ENCODE results near the gene ZNF597. TPM values are rescaled to one million over a fixed set of nuclear protein-coding genes. Genes with fewer than 3 reads are reported as not detected.

The ZNF597 gene
- total RNA-seq, 1 experiment from 2014 or later = 2.2 TPM

- Mint-ChIP-seq H3K27ac (no peak overlapping the region), H3K4me1 (peaks cover 8% of the 10 kb centered on the region), H3K9me3 (no peaks in the 10 kb centered on the region), H3K4me3 (no peak overlapping the region), H3K36me3 (peaks cover 29% of the 10 kb centered on the region), H3K27me3 (ENCODE audit: low read depth) (no peaks in the 10 kb centered on the region)
- ChIA-PET CTCF (interaction anchor here (0.6 to 1.5 kb wide), 8 partner anchors 15 to 295 kb away, joined by 3 to 6 read pairs (median 3); partner anchors contain the start of genes CLUAP1, NAA60 and ZNF597), POLR2A (no interaction called here)
- peak; percentile 62 for ATAC-seq
- DNase-seq (ENCODE audit: low spot score) = peak; percentile 45
- TF ChIP-seq TCF7 (CRISPR knock-in tag; IDR thresholded peaks at IDR 0.05; ENCODE audit: low read depth) = no peak
- TF ChIP-seq, protein P1, sequence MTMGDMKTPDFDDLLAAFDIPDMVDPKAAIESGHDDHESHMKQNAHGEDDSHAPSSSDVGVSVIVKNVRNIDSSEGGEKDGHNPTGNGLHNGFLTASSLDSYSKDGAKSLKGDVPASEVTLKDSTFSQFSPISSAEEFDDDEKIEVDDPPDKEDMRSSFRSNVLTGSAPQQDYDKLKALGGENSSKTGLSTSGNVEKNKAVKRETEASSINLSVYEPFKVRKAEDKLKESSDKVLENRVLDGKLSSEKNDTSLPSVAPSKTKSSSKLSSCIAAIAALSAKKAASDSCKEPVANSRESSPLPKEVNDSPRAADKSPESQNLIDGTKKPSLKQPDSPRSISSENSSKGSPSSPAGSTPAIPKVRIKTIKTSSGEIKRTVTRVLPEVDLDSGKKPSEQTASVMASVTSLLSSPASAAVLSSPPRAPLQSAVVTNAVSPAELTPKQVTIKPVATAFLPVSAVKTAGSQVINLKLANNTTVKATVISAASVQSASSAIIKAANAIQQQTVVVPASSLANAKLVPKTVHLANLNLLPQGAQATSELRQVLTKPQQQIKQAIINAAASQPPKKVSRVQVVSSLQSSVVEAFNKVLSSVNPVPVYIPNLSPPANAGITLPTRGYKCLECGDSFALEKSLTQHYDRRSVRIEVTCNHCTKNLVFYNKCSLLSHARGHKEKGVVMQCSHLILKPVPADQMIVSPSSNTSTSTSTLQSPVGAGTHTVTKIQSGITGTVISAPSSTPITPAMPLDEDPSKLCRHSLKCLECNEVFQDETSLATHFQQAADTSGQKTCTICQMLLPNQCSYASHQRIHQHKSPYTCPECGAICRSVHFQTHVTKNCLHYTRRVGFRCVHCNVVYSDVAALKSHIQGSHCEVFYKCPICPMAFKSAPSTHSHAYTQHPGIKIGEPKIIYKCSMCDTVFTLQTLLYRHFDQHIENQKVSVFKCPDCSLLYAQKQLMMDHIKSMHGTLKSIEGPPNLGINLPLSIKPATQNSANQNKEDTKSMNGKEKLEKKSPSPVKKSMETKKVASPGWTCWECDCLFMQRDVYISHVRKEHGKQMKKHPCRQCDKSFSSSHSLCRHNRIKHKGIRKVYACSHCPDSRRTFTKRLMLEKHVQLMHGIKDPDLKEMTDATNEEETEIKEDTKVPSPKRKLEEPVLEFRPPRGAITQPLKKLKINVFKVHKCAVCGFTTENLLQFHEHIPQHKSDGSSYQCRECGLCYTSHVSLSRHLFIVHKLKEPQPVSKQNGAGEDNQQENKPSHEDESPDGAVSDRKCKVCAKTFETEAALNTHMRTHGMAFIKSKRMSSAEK (CRISPR knock-in tag; IDR thresholded peaks at IDR 0.05; ENCODE audit: borderline replicate concordance) = no peak
- TF ChIP-seq, protein P2, sequence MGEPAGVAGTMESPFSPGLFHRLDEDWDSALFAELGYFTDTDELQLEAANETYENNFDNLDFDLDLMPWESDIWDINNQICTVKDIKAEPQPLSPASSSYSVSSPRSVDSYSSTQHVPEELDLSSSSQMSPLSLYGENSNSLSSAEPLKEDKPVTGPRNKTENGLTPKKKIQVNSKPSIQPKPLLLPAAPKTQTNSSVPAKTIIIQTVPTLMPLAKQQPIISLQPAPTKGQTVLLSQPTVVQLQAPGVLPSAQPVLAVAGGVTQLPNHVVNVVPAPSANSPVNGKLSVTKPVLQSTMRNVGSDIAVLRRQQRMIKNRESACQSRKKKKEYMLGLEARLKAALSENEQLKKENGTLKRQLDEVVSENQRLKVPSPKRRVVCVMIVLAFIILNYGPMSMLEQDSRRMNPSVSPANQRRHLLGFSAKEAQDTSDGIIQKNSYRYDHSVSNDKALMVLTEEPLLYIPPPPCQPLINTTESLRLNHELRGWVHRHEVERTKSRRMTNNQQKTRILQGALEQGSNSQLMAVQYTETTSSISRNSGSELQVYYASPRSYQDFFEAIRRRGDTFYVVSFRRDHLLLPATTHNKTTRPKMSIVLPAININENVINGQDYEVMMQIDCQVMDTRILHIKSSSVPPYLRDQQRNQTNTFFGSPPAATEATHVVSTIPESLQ (CRISPR knock-in tag; IDR thresholded peaks at IDR 0.05) = no peak
- TF ChIP-seq, protein P3, sequence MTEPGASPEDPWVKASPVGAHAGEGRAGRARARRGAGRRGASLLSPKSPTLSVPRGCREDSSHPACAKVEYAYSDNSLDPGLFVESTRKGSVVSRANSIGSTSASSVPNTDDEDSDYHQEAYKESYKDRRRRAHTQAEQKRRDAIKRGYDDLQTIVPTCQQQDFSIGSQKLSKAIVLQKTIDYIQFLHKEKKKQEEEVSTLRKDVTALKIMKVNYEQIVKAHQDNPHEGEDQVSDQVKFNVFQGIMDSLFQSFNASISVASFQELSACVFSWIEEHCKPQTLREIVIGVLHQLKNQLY (CRISPR knock-in tag; IDR thresholded peaks at IDR 0.05) = no peak
- TF ChIP-seq NR3C1 (CRISPR knock-in tag; conservative IDR thresholded peaks at IDR 0.05; ENCODE audit: low read depth) = no peak
- no peak for TF ChIP-seq STAT6 (CRISPR knock-in tag; conservative IDR thresholded peaks at IDR 0.05; ENCODE audit: low read depth)
- TF ChIP-seq NR1H2 (CRISPR knock-in tag; IDR thresholded peaks at IDR 0.05) = no peak
- no peak for TF ChIP-seq SMAD4 (CRISPR knock-in tag; IDR thresholded peaks at IDR 0.05)
- TF ChIP-seq RORB (CRISPR knock-in tag; IDR thresholded peaks at IDR 0.05) = no peak
- no peak for TF ChIP-seq NFYB (CRISPR knock-in tag; conservative IDR thresholded peaks at IDR 0.05; ENCODE audit: low read depth)
- TF ChIP-seq, protein P4, sequence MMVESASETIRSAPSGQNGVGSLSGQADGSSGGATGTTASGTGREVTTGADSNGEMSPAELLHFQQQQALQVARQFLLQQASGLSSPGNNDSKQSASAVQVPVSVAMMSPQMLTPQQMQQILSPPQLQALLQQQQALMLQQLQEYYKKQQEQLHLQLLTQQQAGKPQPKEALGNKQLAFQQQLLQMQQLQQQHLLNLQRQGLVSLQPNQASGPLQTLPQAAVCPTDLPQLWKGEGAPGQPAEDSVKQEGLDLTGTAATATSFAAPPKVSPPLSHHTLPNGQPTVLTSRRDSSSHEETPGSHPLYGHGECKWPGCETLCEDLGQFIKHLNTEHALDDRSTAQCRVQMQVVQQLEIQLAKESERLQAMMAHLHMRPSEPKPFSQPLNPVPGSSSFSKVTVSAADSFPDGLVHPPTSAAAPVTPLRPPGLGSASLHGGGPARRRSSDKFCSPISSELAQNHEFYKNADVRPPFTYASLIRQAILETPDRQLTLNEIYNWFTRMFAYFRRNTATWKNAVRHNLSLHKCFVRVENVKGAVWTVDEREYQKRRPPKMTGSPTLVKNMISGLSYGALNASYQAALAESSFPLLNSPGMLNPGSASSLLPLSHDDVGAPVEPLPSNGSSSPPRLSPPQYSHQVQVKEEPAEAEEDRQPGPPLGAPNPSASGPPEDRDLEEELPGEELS (CRISPR knock-in tag; IDR thresholded peaks at IDR 0.05) = no peak
- no peak for TF ChIP-seq SOX15 (CRISPR knock-in tag; IDR thresholded peaks at IDR 0.05)
- no peak for TF ChIP-seq EMX1 (CRISPR knock-in tag; IDR thresholded peaks at IDR 0.05)
- no peak for TF ChIP-seq TP53 (CRISPR knock-in tag; IDR thresholded peaks at IDR 0.05)
- no peak for TF ChIP-seq ZNF416 (CRISPR knock-in tag; IDR thresholded peaks at IDR 0.05)
- TF ChIP-seq, protein P5, sequence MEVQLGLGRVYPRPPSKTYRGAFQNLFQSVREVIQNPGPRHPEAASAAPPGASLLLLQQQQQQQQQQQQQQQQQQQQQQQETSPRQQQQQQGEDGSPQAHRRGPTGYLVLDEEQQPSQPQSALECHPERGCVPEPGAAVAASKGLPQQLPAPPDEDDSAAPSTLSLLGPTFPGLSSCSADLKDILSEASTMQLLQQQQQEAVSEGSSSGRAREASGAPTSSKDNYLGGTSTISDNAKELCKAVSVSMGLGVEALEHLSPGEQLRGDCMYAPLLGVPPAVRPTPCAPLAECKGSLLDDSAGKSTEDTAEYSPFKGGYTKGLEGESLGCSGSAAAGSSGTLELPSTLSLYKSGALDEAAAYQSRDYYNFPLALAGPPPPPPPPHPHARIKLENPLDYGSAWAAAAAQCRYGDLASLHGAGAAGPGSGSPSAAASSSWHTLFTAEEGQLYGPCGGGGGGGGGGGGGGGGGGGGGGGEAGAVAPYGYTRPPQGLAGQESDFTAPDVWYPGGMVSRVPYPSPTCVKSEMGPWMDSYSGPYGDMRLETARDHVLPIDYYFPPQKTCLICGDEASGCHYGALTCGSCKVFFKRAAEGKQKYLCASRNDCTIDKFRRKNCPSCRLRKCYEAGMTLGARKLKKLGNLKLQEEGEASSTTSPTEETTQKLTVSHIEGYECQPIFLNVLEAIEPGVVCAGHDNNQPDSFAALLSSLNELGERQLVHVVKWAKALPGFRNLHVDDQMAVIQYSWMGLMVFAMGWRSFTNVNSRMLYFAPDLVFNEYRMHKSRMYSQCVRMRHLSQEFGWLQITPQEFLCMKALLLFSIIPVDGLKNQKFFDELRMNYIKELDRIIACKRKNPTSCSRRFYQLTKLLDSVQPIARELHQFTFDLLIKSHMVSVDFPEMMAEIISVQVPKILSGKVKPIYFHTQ (CRISPR knock-in tag; IDR thresholded peaks at IDR 0.05) = no peak
- no peak for TF ChIP-seq ZMAT4 (CRISPR knock-in tag; IDR thresholded peaks at IDR 0.05)
- TF ChIP-seq ZBTB43 (CRISPR knock-in tag; IDR thresholded peaks at IDR 0.05) = no peak
Measured at GRCh38 chr16:3485821-3486505, 42.7 kb upstream of the ZNF597 start.

Data from WTC11 (cell line).